Transverse colon (tissue), 4 donors: ENCODE results near the gene BTNL3. TPM values are rescaled to one million over a fixed set of nuclear protein-coding genes. Genes with fewer than 3 reads are reported as not detected.

ENCODE experiments used
- DNase-seq: peaks from one replicate; pipeline ENCODE4 v3.0.0-alpha.2; 2019
- H3K27ac ChIP-seq, 4 donors: fragments of 200-600 bp; sonication (generic); 2 replicates each; pipeline ENCODE4 v1.5.1; 2016 to 2018; ENCODE audit warnings: inconsistent platforms in 4 of 4
- H3K27me3 ChIP-seq: fragments of 200-600 bp; sonication (generic); 2 replicates; pipeline ENCODE4 v1.5.1; 2017; ENCODE audit warnings: inconsistent platforms
- H3K36me3 ChIP-seq, 4 donors: fragments of 200-600 bp; sonication (generic); 2 replicates each; pipeline ENCODE4 v1.5.1; 2017 to 2019; ENCODE audit warnings: inconsistent platforms in 4 of 4
- H3K4me1 ChIP-seq, 4 donors: fragments of 200-600 bp; sonication (generic); 2 replicates each; pipeline ENCODE4 v1.5.1; 2017 to 2020; ENCODE audit warnings: inconsistent platforms in 4 of 4
- H3K4me3 ChIP-seq, 4 donors: fragments of 200-600 bp; sonication (generic); 1 replicate in 1 of 4; 2 replicates in 3 of 4; pipeline versions ENCODE4 v1.5.1 to v1.6.1; 2017 to 2019; ENCODE audit warnings: inconsistent platforms in 4 of 4
- H3K9me3 ChIP-seq, 2 donors: fragments of 200-600 bp; sonication (generic); 2 replicates each; pipeline ENCODE4 v1.5.1; 2017 to 2019; ENCODE audit warnings: inconsistent platforms in 2 of 2
- CTCF ChIP-seq, 5 experiments: fragments of 200-600 bp in 3 of 5; fragments of 450-650 bp in 2 of 5; sonication (generic) in 3 of 5; IDR thresholded peaks; 1 replicate in 2 of 5; 2 replicates in 3 of 5; pipeline ENCODE4 v1.5.1; 2016 to 2017; ENCODE audit warnings: antibody characterized with exemption in 5 of 5, inconsistent platforms in 3 of 5, mild to moderate bottlenecking in 2 of 5, moderate library complexity in 1 of 5
- EP300 ChIP-seq: sonication (generic); formaldehyde crosslinking; IDR thresholded peaks from one replicate; pipeline ENCODE4 v1.6.1; 2017; ENCODE audit warnings: antibody characterized with exemption, low read depth
- POLR2A ChIP-seq: fragments of 450-650 bp; IDR thresholded peaks from one replicate; pipeline ENCODE4 v1.6.1; 2016; ENCODE audit warnings: antibody characterized with exemption, mild to moderate bottlenecking, moderate library complexity
- POLR2AphosphoS5 ChIP-seq, 3 donors: sonication (generic); formaldehyde crosslinking; IDR thresholded peaks; one replicate each; pipeline ENCODE4 v1.6.1; 2016; ENCODE audit warnings: antibody characterized with exemption in 3 of 3
- WGBS, 2 donors: methylation state at CpG; one replicate each; pipeline ENCODE4 v1.1.5; 2018; ENCODE audit warnings: low coverage in 1 of 2; 5-methylcytosine and 5-hydroxymethylcytosine counted together
- in situ Hi-C, 4 donors: fragments of 200-750 bp; cut with MboI; loops; one replicate each; pipeline versions ENCODE4 v1.15.0 to v1.15.1; 2017; ENCODE audit warnings: low sequenced_read_pairs in 3 of 4, low pct_ligation_motif_present in 1 of 4, low pct_unique_long_range_greater_than_20kb in 1 of 4
- intact Hi-C: fragments of 100-400 bp; cut with DNase I; formaldehyde crosslinking; loops from one replicate; pipeline ENCODE4 v1.15.1; 2023; ENCODE audit warnings: low total_unique reads
- total RNA-seq, 4 donors: library from RNA; depleted of rRNA; stranded (reverse); fragments of >200 nt; gene quantifications; one replicate each; pipeline ENCODE4 v1.1.0, GENCODE V29; 2016

BTNL3 gene
- total RNA-seq, 4 donors from 2014 or later = 15.7 to 146 (median 34.7) TPM

GRCh38 chr5:181024245-181025064 is 35.8 kb downstream of the BTNL3 start:
- in situ Hi-C loops = no loop called here
- Histone ChIP-seq H3K4me3 (no peak overlapping the region), H3K27me3 (no peaks in the 10 kb centered on the region), H3K27ac (no peak overlapping the region), H3K36me3 (no peaks in the 10 kb centered on the region), H3K4me1 (no peaks in the 10 kb centered on the region), H3K9me3 (peaks cover 12 to 14% of the 10 kb centered on the region in 2 donors)
- TF ChIP-seq POLR2A (no peak), CTCF (IDR thresholded peaks at IDR 0.05) (no peak), POLR2AphosphoS5 (IDR thresholded peaks at IDR 0.05) (no peak), EP300 (no peak)
- WGBS, 2 donors = 40% methylated on average over 1 of the region's 1 CpG; no CpG with 5 or more reads in 1 of the 2 donors
- intact Hi-C loops = no loop called here
- DNase-seq = no peak

- no peak for DNase-seq
- intact Hi-C loops = no loop called here
- in situ Hi-C loops = no loop called here
These were observed 38.9 kb downstream of the BTNL3 start for GRCh38 chr5:181027452-181028031.

GRCh38 chr5:181028032-181028819 is 39.6 kb downstream of the BTNL3 start:
- 76 to 93% methylated on average over 6 to 26 of the region's 26 CpGs for WGBS, 2 donors
- Histone ChIP-seq H3K9me3 (no peaks in the 10 kb centered on the region), H3K4me3 (no peak overlapping the region), H3K27ac (no peak overlapping the region), H3K36me3 (no peaks in the 10 kb centered on the region), H3K27me3 (no peaks in the 10 kb centered on the region), H3K4me1 (no peaks in the 10 kb centered on the region)
- intact Hi-C loops = no loop called here
- in situ Hi-C loops = no loop called here
- no peak for DNase-seq
- TF ChIP-seq POLR2AphosphoS5 (IDR thresholded peaks at IDR 0.05) (no peak), POLR2A (no peak), EP300 (no peak), CTCF (IDR thresholded peaks at IDR 0.05) (no peak)

More at GRCh38 chr5:181027452-181028031, 38.9 kb downstream of the BTNL3 start:
- Histone ChIP-seq H3K27me3 (no peaks in the 10 kb centered on the region), H3K9me3 (peaks cover 0 to 5% of the 10 kb centered on the region in 2 donors), H3K4me1 (no peaks in the 10 kb centered on the region), H3K36me3 (no peaks in the 10 kb centered on the region), H3K27ac (no peak overlapping the region), H3K4me3 (no peak overlapping the region)
- WGBS, 2 donors = 83 to 85% methylated on average over 5 to 11 of the region's 11 CpGs
- TF ChIP-seq POLR2AphosphoS5 (IDR thresholded peaks at IDR 0.05) (no peak), POLR2A (no peak), EP300 (no peak), CTCF (IDR thresholded peaks at IDR 0.05) (no peak)

GRCh38 chr5:181031716-181032115 is 43.1 kb downstream of the BTNL3 start:
- no peaks in the 10 kb centered on the region for H3K4me1 ChIP-seq
- intact Hi-C loops = no loop called here
- no peaks in the 10 kb centered on the region for H3K36me3 ChIP-seq
- TF ChIP-seq EP300 (no peak), POLR2AphosphoS5 (IDR thresholded peaks at IDR 0.05) (no peak), POLR2A (no peak), CTCF (IDR thresholded peaks at IDR 0.05) (no peak)
- no peaks in the 10 kb centered on the region for H3K27me3 ChIP-seq
- DNase-seq = no peak
- in situ Hi-C loops = no loop called here
- H3K9me3 ChIP-seq = no peaks in the 10 kb centered on the region
- WGBS, 2 donors = 79 to 86% methylated on average over 3 of the region's 3 CpGs
- no peak overlapping the region for H3K27ac ChIP-seq
- H3K4me3 ChIP-seq = no peak overlapping the region
